Keratinocyte (primary cell): ENCODE measurements around the gene IFITM10.

ENCODE experiments used
- CTCF ChIP-seq, 3 experiments: IDR thresholded peaks in 1 of 3; conservative IDR thresholded peaks in 1 of 3; optimal IDR thresholded peaks in 1 of 3; 2 replicates in 2 of 3; 3 replicates in 1 of 3; pipeline versions ENCODE3 to v1.5.1; 2011; ENCODE audit warnings: low read length in 3 of 3, mild to moderate bottlenecking in 3 of 3, moderate library complexity in 2 of 3, control low read depth in 1 of 3, inconsistent platforms in 1 of 3; ENCODE audit not compliant: insufficient read depth in 2 of 3; ENCODE audit errors: extremely low read depth in 1 of 3
- EZH2 ChIP-seq: IDR thresholded peaks from one replicate; pipeline ENCODE4 v1.6.1; 2012; ENCODE audit warnings: inconsistent platforms, mild to moderate bottlenecking, low read length, moderate library complexity

- TF ChIP-seq CTCF (optimal IDR thresholded peaks at IDR 0.05 in 1 of 3, IDR thresholded peaks at IDR 0.05 in 1 of 3, conservative IDR thresholded peaks at IDR 0.05 in 1 of 3; ENCODE audit: extremely low read depth in 1 of 3, insufficient read depth in 2 of 3, low read length in 3 of 3) = peak; percentile 62 to 97 (median 89)
- no peak for TF ChIP-seq EZH2
These were observed 56.1 kb downstream of the IFITM10 start for GRCh38 chr11:1694064-1694845.
